ENCODE results near the gene AFP.
A peak's percentile ranks its signal among the peaks of the same experiment; 100 is the strongest.

DNA sequence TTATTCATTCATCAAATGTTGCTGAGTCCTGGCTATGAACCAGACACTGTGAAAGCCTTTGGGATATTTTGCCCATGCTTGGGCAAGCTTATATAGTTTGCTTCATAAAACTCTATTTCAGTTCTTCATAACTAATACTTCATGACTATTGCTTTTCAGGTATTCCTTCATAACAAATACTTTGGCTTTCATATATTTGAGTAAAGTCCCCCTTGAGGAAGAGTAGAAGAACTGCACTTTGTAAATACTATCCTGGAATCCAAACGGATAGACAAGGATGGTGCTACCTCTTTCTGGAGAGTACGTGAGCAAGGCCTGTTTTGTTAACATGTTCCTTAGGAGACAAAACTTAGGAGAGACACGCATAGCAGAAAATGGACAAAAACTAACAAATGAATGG, 1.7 kb upstream of the AFP start:
- TF ChIP-seq CTCF (IDR thresholded peaks at IDR 0.05; ENCODE audit: insufficient read depth, low read depth, low read length) (peak; percentile 50), EZH2 (IDR thresholded peaks at IDR 0.05; ENCODE audit: insufficient read depth, low read length) (no peak)
